ENCODE measurements around the gene NUFIP2.

GRCh38 chr17:29240968-29241963 is 52.7 kb downstream of the NUFIP2 start:
- TF ChIP-seq POLR2A (IDR thresholded peaks at IDR 0.05) = no peak
- no peak for TF ChIP-seq CTCF (IDR thresholded peaks at IDR 0.05)

All from testis (tissue), 2 donors.